Ovary (tissue), 10 donors: ENCODE data around the gene ZNF182. TPM values are rescaled to one million over a fixed set of nuclear protein-coding genes. Genes with fewer than 3 reads are reported as not detected.

Source experiments
- DNase-seq, 5 donors: peaks; one replicate each; pipeline ENCODE4 v3.0.0-alpha.2; 2019 to 2020
- H3K27ac ChIP-seq, 2 donors: fragments of 200-600 bp; one replicate each; pipeline versions ENCODE4 v1.5.1 to v1.8.0; 2019 to 2022
- H3K27me3 ChIP-seq: fragments of 200-600 bp; one replicate; pipeline ENCODE4 v1.8.0; 2022
- H3K36me3 ChIP-seq: fragments of 200-600 bp; sonication (generic); one replicate; pipeline ENCODE4 v1.5.1; 2019
- H3K4me1 ChIP-seq: one replicate; pipeline ENCODE4 v1.8.1; 2013; ENCODE audit warnings: mild to moderate bottlenecking, moderate library complexity; ENCODE audit not compliant: insufficient read depth
- H3K4me3 ChIP-seq: fragments of 200-600 bp; sonication (generic); one replicate; pipeline ENCODE4 v1.5.1; 2017
- H3K9me3 ChIP-seq, 2 donors: fragments of 200-600 bp in 1 of 2; sonication (generic) in 1 of 2; one replicate each; pipeline versions ENCODE4 v1.5.1 to v1.8.1; 2013 to 2019; ENCODE audit warnings: mild to moderate bottlenecking in 1 of 2, moderate library complexity in 1 of 2
- CTCF ChIP-seq, 3 donors: fragments of 450-650 bp in 2 of 3; fragments of 200-600 bp in 1 of 3; IDR thresholded peaks; one replicate each; pipeline versions ENCODE4 v1.5.1 to v1.8.0; 2016 to 2022; ENCODE audit warnings: antibody characterized with exemption in 3 of 3, mild to moderate bottlenecking in 1 of 3
- EP300 ChIP-seq: sonication (generic); formaldehyde crosslinking; IDR thresholded peaks from one replicate; pipeline ENCODE4 v1.6.1; 2017; ENCODE audit warnings: antibody characterized with exemption
- POLR2A ChIP-seq: fragments of 450-650 bp; IDR thresholded peaks from one replicate; pipeline ENCODE4 v1.6.1; 2017; ENCODE audit warnings: antibody characterized with exemption, mild to moderate bottlenecking, moderate library complexity
- WGBS, 3 donors: extraction: QIAGEN DNeasy Blood & Tissue Kit in 1 of 3; methylation state at CpG; one replicate each; pipeline versions ENCODE4 v1.1.5 to v1.1.7; 2013 to 2017; 5-methylcytosine and 5-hydroxymethylcytosine counted together
- intact Hi-C, 4 donors: fragments of 100-400 bp; cut with DNase I; formaldehyde crosslinking; loops; one replicate each; pipeline versions ENCODE4 v1.11.0 to v1.15.1; 2022 to 2023
- long read RNA-seq, 3 donors: library from polyadenylated mRNA in 2 of 3; unstranded in 2 of 3; transcript quantifications; one replicate each; pipeline ENCODE4 v2.0.0 and lab custom pipeline, GENCODE V29; 2021 to 2026
- polyA plus RNA-seq, 2 donors: library from polyadenylated mRNA; stranded (reverse); fragments of 200-250 nt in 1 of 2; fragments of 350-450 nt in 1 of 2; fragmentation: Illumina TruSeq in 1 of 2; extraction: RNeasy Lipid Tissue Mini Kit (QIAGEN cat#74804) in 1 of 2; gene quantifications; one replicate each; pipeline ENCODE4 v1.2.3, GENCODE V29; 2013 to 2014
- total RNA-seq, 7 donors: library from RNA; depleted of rRNA in 2 of 7; stranded (reverse); fragments of >200 nt in 2 of 7; fragmentation: NEBNext Ultra II Directional in 3 of 7; extraction: Animal tissue kit (Norgen Biotek cat#: 25700) in 3 of 7; gene quantifications; one replicate each; pipeline versions ENCODE4 v1.1.0 to v1.2.4, GENCODE V29; 2016 to 2023
- donor health status: DM: no; HTN: no; CAD: no; lungs with moderate emphysema.
- donor health status: DM: no; HTN: no; CAD: no.
- donor health status: Bipolar disorder and iron deficiency.
- donor health status: DM: yes; HTN: yes; CAD: no.
- donor health status: DM: no; HTN: no; CAD: no.
- donor health status: DM: yes; HTN: yes; CAD: no.

ZNF182 gene
- 1 to 10 TPM; 3.2 to 5.6 (median 5.2) TPM for total RNA-seq
- 1 to 10 TPM; 4.2 to 6.3 TPM for polyA plus RNA-seq
- long read RNA-seq, donor 1, partial matches to known transcripts = 4 of 13 reads
- long read RNA-seq, donor 1, other reads (novel, unspliced or antisense) = 5 of 13 reads
- long read RNA-seq, donor 2, partial matches to known transcripts = 0 of 2 reads
- long read RNA-seq, donor 2, other reads (novel, unspliced or antisense) = 0 of 2 reads
- long read RNA-seq, donor 3, partial matches to known transcripts = 3 of 5 reads
- long read RNA-seq, donor 3, other reads (novel, unspliced or antisense) = 2 of 5 reads

GRCh38 chrX:48003758-48004457 lies at the start of gene ZNF182:
TSS of gene ZNF182 (minus strand) at chrX:48003989. CDS start at chrX:48002609, 1,380 bp downstream.
- Histone ChIP-seq H3K27me3 (no peaks in the 10 kb centered on the region), H3K36me3 (no peaks in the 10 kb centered on the region), H3K27ac (no peak within 1 kb of the TSS), H3K4me3 (peak within 1 kb of the TSS; percentile 48), H3K9me3 (no peaks in the 10 kb centered on the region), H3K4me1 (no peaks in the 10 kb centered on the region)
- WGBS, 3 donors = 33 to 40% (median 37%) methylated on average over 34 of the region's 34 CpGs
- peak; percentile 89 to 95 (median 94) for DNase-seq
- no peak for TF ChIP-seq CTCF (IDR thresholded peaks at IDR 0.05)
- peak; percentile 42 for TF ChIP-seq POLR2A
- TF ChIP-seq EP300 = no peak
- intact Hi-C loops = no loop called here

- intact Hi-C loops = no loop called here
- 67 to 76% (median 72%) methylated on average over 5 of the region's 5 CpGs for WGBS, 3 donors
- no peaks in the 10 kb centered on the region for H3K36me3 ChIP-seq
- H3K4me3 ChIP-seq = no peak overlapping the region
- no peak overlapping the region for H3K27ac ChIP-seq
- H3K4me1 ChIP-seq = peaks cover 6% of the 10 kb centered on the region
- no peak for TF ChIP-seq POLR2A
- TF ChIP-seq EP300 = no peak
- H3K9me3 ChIP-seq = no peaks in the 10 kb centered on the region
- DNase-seq = no peak
- H3K27me3 ChIP-seq = no peaks in the 10 kb centered on the region
Observed at GRCh38 chrX:48046846-48047245, 43.1 kb upstream of the ZNF182 start.

- H3K9me3 ChIP-seq = no peaks in the 10 kb centered on the region
- no peaks in the 10 kb centered on the region for H3K27me3 ChIP-seq
- peak; percentile 72 to 84 (median 82) for DNase-seq
- 29 to 35% (median 34%) methylated on average over 8 of the region's 8 CpGs for WGBS, 3 donors
- H3K36me3 ChIP-seq = no peaks in the 10 kb centered on the region
- H3K4me3 ChIP-seq = no peak overlapping the region
- intact Hi-C loops = no loop called here
- no peak for TF ChIP-seq CTCF (IDR thresholded peaks at IDR 0.05)
- TF ChIP-seq EP300 = no peak
- no peak for TF ChIP-seq POLR2A
- H3K27ac ChIP-seq = peak overlapping the region; percentile 36 to 46
- H3K4me1 ChIP-seq = peaks cover 6% of the 10 kb centered on the region
Observed at GRCh38 chrX:48045410-48046311, 41.9 kb upstream of the ZNF182 start.

- DNase-seq = no peak
- peaks cover 4% of the 10 kb centered on the region for H3K4me1 ChIP-seq
- intact Hi-C loops = no loop called here
- H3K9me3 ChIP-seq = no peaks in the 10 kb centered on the region
- H3K27ac ChIP-seq = no peak overlapping the region
- 38 to 53% (median 45%) methylated on average over 4 of the region's 4 CpGs for WGBS, 3 donors
- TF ChIP-seq POLR2A (no peak), EP300 (no peak), CTCF (IDR thresholded peaks at IDR 0.05) (no peak)
- H3K27me3 ChIP-seq = no peaks in the 10 kb centered on the region
- no peak overlapping the region for H3K4me3 ChIP-seq
- no peaks in the 10 kb centered on the region for H3K36me3 ChIP-seq
Observed at GRCh38 chrX:48043056-48043455, 39.3 kb upstream of the ZNF182 start.
